GM12878 (cell line): ENCODE data around the gene PIP4K2B. TPM values are rescaled to one million over a fixed set of nuclear protein-coding genes. Genes with fewer than 3 reads are reported as not detected.

Experiments
- ATAC-seq: fragments of 200-7000 bp; cut with Tn5 transposase; 3 replicates; pipeline ENCODE4 v1.9.1; 2020; ENCODE audit warnings: mild to moderate bottlenecking, moderate library complexity
- BruUV-seq: library from RNA; stranded (reverse); fragments of 400-500 nt; replicated peaks from 2 replicates; lab custom pipeline; 2021; lab: Mats Ljungman, UMichigan
- CTCF ChIA-PET: fragments of 300-600 bp; sonication (Branson Sonifier 250); formaldehyde crosslinking; extraction: SDS; loops from one replicate; lab custom pipeline; 2021; ENCODE audit warnings: inconsistent platforms; lab: Yijun Ruan, JAX
- POLR2A ChIA-PET: fragments of 350-600 bp; formaldehyde crosslinking; extraction: SDS; loops from one replicate; lab custom pipeline; 2021; ENCODE audit warnings: inconsistent platforms; lab: Charles Lee
- RAD21 ChIA-PET: fragments of 300-600 bp; sonication (Branson Sonifier 250); formaldehyde crosslinking; loops from one replicate; lab custom pipeline; 2023; ENCODE audit warnings: antibody characterized with exemption; ENCODE audit not compliant: unreplicated experiment; lab: Charles Lee
- SMC1A ChIA-PET: fragments of 300-600 bp; sonication (Branson Sonifier 250); formaldehyde crosslinking; loops from one replicate; lab custom pipeline; 2023; ENCODE audit not compliant: unreplicated experiment, uncharacterized antibody; lab: Charles Lee
- DNase-seq: peaks from one replicate; pipeline ENCODE4 v3.0.0-alpha.2; 2011; ENCODE audit warnings: low read depth, low spot score
- FAIRE-seq: peaks from 3 replicates; lab custom pipeline; 2011; peaks lifted over from hg19 to GRCh38; lab: Jason Lieb, UNC
- H2AFZ ChIP-seq: 2 replicates; pipeline ENCODE4 v1.6.0; 2011; ENCODE audit warnings: low read depth, low read length, control low read depth; ENCODE audit not compliant: control insufficient read depth
- H3K27ac ChIP-seq: 2 replicates; pipeline ENCODE4 v1.5.1; 2011; ENCODE audit warnings: control low read depth; ENCODE audit not compliant: control insufficient read depth, insufficient read depth
- H3K27me3 ChIP-seq, 2 experiments: replicated peaks in 1 of 2; 2 replicates each; pipeline versions ENCODE4 v1.6.0 to v1.6.1; 2011; ENCODE audit warnings: low read length in 1 of 2; ENCODE audit not compliant: control insufficient read depth in 2 of 2, insufficient read depth in 2 of 2
- H3K36me3 ChIP-seq, 2 experiments: 2 replicates each; pipeline ENCODE4 v1.5.1; 2011; ENCODE audit warnings: low read length in 1 of 2; ENCODE audit not compliant: control insufficient read depth in 2 of 2, insufficient read depth in 2 of 2
- H3K4me1 ChIP-seq: 2 replicates; pipeline ENCODE4 v1.6.1; 2011; ENCODE audit warnings: mild to moderate bottlenecking, low read length, moderate library complexity, mixed read lengths; ENCODE audit not compliant: control insufficient read depth, insufficient read depth
- H3K4me2 ChIP-seq: 2 replicates; pipeline ENCODE4 v1.6.0; 2011; ENCODE audit warnings: control low read depth; ENCODE audit not compliant: control insufficient read depth, insufficient read depth
- H3K4me3 ChIP-seq: fragments of 200-600 bp; sonication (generic); 2 replicates; pipeline ENCODE4 v1.5.1; 2016
- H3K79me2 ChIP-seq: 2 replicates; pipeline ENCODE4 v1.6.0; 2011; ENCODE audit warnings: low read length; ENCODE audit not compliant: control insufficient read depth, insufficient read depth
- H3K9ac ChIP-seq: 2 replicates; pipeline ENCODE4 v1.8.0; 2011; ENCODE audit warnings: low read length, control low read depth, mixed read lengths; ENCODE audit not compliant: control insufficient read depth, insufficient read depth
- H3K9me3 ChIP-seq: replicated peaks from 3 replicates; pipeline ENCODE4 v1.5.1; 2011; ENCODE audit warnings: mild to moderate bottlenecking, low read length; ENCODE audit not compliant: control insufficient read depth, insufficient read depth
- H4K20me1 ChIP-seq: 2 replicates; pipeline ENCODE4 v1.6.0; 2011; ENCODE audit not compliant: control insufficient read depth, insufficient read depth
- ATF2 ChIP-seq: IDR thresholded peaks from 2 replicates; pipeline ENCODE4 v1.6.1; 2012; ENCODE audit warnings: low read length, inconsistent platforms
- CBX3 ChIP-seq: fragments of 200-600 bp; sonication (generic); IDR thresholded peaks from 2 replicates; pipeline ENCODE4 v1.6.1; 2016; ENCODE audit warnings: low read depth, borderline replicate concordance
- CHD1 ChIP-seq: IDR thresholded peaks from 2 replicates; pipeline ENCODE4 v1.6.1; 2012; ENCODE audit warnings: low read depth, low read length, improper control_type of control experiment
- ELK1 ChIP-seq: IDR thresholded peaks from 2 replicates; pipeline ENCODE4 v1.6.1; 2012; ENCODE audit warnings: low read depth, low read length, improper control_type of control experiment
- GATAD2B ChIP-seq: fragments of 450-650 bp; conservative IDR thresholded peaks from 2 replicates; pipeline ENCODE4 v1.6.1; 2017; ENCODE audit warnings: low read depth, mild to moderate bottlenecking, moderate library complexity
- HSF1 ChIP-seq: fragments of 150-350 bp; IDR thresholded peaks from 2 replicates; pipeline ENCODE4 v1.6.1; 2014; ENCODE audit warnings: mild to moderate bottlenecking, low read depth, low read length
- NR2F1 ChIP-seq: fragments of 450-650 bp; conservative IDR thresholded peaks from 2 replicates; pipeline ENCODE4 v1.6.1; 2017; ENCODE audit warnings: mild to moderate bottlenecking
- PKNOX1 ChIP-seq: fragments of 450-650 bp; IDR thresholded peaks from 2 replicates; pipeline ENCODE4 v1.6.1; 2016; ENCODE audit warnings: mild to moderate bottlenecking
- POLR2AphosphoS2 ChIP-seq: IDR thresholded peaks from 2 replicates; pipeline ENCODE4 v1.6.1; 2011; ENCODE audit warnings: low read depth, mild to moderate bottlenecking, low read length, improper control_type of control experiment, moderate library complexity
- PRDM15 ChIP-seq: fragments of 450-650 bp; formaldehyde crosslinking; IDR thresholded peaks from 2 replicates; pipeline ENCODE4 v1.4.0; 2020; ENCODE audit warnings: mild to moderate bottlenecking, moderate library complexity
- WGBS: methylation state at CpG from one replicate; pipeline ENCODE4 v1.1.6; 2016; ENCODE audit warnings: low lambda C conversion rate; ENCODE audit not compliant: insufficient replicate concordance, insufficient coverage; ENCODE audit errors: missing lambda C conversion rate; 5-methylcytosine and 5-hydroxymethylcytosine counted together
- in situ Hi-C: fragments of 300-500 bp; cut with MboI; formaldehyde crosslinking; loops from 9 replicates; pipeline ENCODE4 v1.14.3; 2018; ENCODE audit warnings: mixed read lengths
- intact Hi-C: fragments of 100-400 bp; cut with micrococcal nuclease; formaldehyde crosslinking; loops from one replicate; pipeline ENCODE4 v1.14.2; 2022; ENCODE audit not compliant: unreplicated experiment
- polyA plus RNA-seq, 11 experiments: library from polyadenylated mRNA; depleted of rRNA in 4 of 11; unstranded in 6 of 11; stranded (reverse) in 5 of 11; fragments of >200 nt; fragmentation: Nextera tagmentation in 4 of 11; fragmentation: Illumina TruSeq in 1 of 11; extraction: Ambion mirVana in 4 of 11; extraction: Trizol in 1 of 11; gene quantifications; 1 replicate in 1 of 11; 2 replicates in 10 of 11; pipeline versions ENCODE4 v1.2.1 to v1.2.3, GENCODE V29; 2011 to 2016; ENCODE audit warnings: inconsistent platforms in 2 of 11, missing spikeins in 2 of 11, low read depth in 1 of 11
- total RNA-seq, 4 experiments: library from RNA; depleted of rRNA in 3 of 4; stranded (reverse); fragments of >200 nt in 3 of 4; fragmentation: Illumina TruSeq in 1 of 4; extraction: Trizol in 1 of 4; gene quantifications; 2 replicates each; pipeline versions ENCODE4 v1.2.1 to v1.2.3, GENCODE V29; 2013 to 2021

Gene PIP4K2B
- total and polyA plus RNA-seq, 10 of the 15 experiments (the other 5 are each of a cell fraction or from before 2014, with no cell fraction given) = 3.8 to 30.3 (median 18.2) TPM

- in situ Hi-C loops = loop anchor here (10.0 kb wide), 1 partner anchor 402 kb away; the partner anchor contains the start of gene PLXDC1
- BruUV-seq = TSS peak; percentile 90
- peak overlapping the region; percentile 86 for H3K27ac ChIP-seq
- ChIA-PET CTCF (interaction anchor here (0.6 to 1.2 kb wide), 2 partner anchors 12 to 112 kb away, joined by 3 to 4 read pairs; no protein-coding TSS in a partner anchor), RAD21 (interaction anchor here (1.8 kb wide), 1 partner anchor 78 kb away, joined by 6 read pairs; the partner anchor contains the start of gene EPOP), SMC1A (interaction anchor here (1.2 to 1.9 kb wide), 4 partner anchors 18 to 400 kb away, joined by 3 to 6 read pairs (median 5); no protein-coding TSS in a partner anchor), POLR2A (interaction anchor here (0.6 to 1.4 kb wide), 2 partner anchors 10 to 13 kb away, joined by 3 read pairs; no protein-coding TSS in a partner anchor)
- H3K27me3 ChIP-seq = no peaks in the 10 kb centered on the region; a peak in 1 of 4 replicates
- WGBS = 4% methylated on average over 22 of the region's 22 CpGs
- FAIRE-seq (no peak), DNase-seq (no peak), ATAC-seq (no peak)
- no peak for TF ChIP-seq HSF1
- peak; percentile 10; the same call in 1 of the 2 replicates for TF ChIP-seq PKNOX1
- TF ChIP-seq CBX3 = no peak
- TF ChIP-seq POLR2AphosphoS2 = no peak
- no peak for TF ChIP-seq ELK1
- TF ChIP-seq NR2F1 = 0 out of 2 replicates have a peak, but pooled peaks have one; percentile 18
- TF ChIP-seq GATAD2B = 0 out of 2 replicates have a peak, but pooled peaks have one; percentile 20
- TF ChIP-seq PRDM15 (CRISPR knock-in tag) = no peak
- TF ChIP-seq CHD1 = no peak
- no peak for TF ChIP-seq ATF2
- intact Hi-C loops = loop anchor here (2.0 kb wide), 2 partner anchors 46 to 116 kb away; partner anchors contain the start of gene PIP4K2B
- peak overlapping the region; percentile 86 for H2AFZ ChIP-seq
- no peaks in the 10 kb centered on the region for H3K9me3 ChIP-seq
- peak overlapping the region; percentile 86 for H3K9ac ChIP-seq
- H3K4me3 ChIP-seq = peak overlapping the region; percentile 87
- H3K36me3 ChIP-seq = peaks cover 0 to 12% of the 10 kb centered on the region in 2 experiments; a peak in 3 of 4 replicates
- no peaks in the 10 kb centered on the region for H4K20me1 ChIP-seq
- H3K79me2 ChIP-seq = peaks cover 24% of the 10 kb centered on the region
- peak overlapping the region; percentile 48 for H3K4me2 ChIP-seq
- H3K4me1 ChIP-seq = peaks cover 15% of the 10 kb centered on the region; the same call in 1 of the 2 replicates
These were observed 46.3 kb downstream of the PIP4K2B start for GRCh38 chr17:38753071-38753506.
